NCI-H187 (cell line): ENCODE measurements around the gene QRICH1.

Experiments
- DNase-seq, 2 experiments: peaks; one replicate each; lab custom pipeline; 2025; lab: John Stamatoyannopoulos, UW

QRICH1 gene

DNA sequence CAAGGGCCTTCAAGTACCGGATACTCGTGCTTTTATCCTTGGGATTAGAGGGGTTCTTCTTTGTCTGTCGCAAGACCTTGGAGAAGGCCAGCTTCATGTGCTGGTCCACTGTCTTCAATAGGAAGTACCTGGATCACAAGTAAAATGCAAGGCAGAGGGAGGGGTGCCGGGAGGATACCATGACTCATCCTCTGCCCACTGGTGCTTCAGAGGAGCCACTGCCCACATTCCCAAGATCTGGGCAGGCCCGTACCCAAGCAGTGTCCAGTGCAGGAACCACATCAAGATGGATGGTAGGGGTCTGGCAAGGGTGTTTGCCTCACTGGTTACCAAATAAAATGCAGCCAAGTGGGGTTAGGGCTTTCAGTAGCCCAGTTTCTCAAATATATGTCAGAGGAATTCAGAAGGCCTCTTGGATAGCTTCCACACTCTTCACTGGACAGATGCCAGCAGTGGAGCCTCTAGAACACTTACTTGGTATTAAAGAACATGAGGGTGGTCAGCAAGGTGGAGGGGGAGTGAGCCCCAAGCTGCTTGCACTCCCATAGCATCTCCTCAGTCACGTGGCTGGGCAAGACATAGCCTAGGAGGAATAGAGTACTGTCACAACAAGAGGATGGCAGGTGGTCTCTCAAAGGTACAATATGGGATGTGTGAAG lies 61.1 kb downstream of the QRICH1 start:
- no peak for DNase-seq

DNA sequence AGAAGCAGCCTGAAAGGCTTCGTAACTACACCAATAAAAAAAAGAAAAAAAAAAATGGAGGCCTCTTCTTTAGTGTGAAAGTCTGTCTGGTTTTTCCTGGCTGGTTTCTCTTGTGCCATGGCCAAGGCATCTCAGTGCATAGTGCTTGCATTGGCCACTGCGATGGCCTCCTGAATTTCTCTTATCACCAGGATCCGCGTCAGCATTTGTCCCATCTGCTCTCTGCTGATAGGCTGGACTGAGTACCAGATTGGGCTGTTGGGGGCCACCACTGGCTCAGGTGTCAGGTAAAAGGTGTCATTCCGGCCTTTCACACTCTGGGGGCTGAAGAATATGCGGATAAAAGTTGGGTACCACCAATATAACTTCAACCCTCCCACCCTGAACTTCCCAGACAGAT lies 63.5 kb downstream of the QRICH1 start:
- no peak for DNase-seq

DNA sequence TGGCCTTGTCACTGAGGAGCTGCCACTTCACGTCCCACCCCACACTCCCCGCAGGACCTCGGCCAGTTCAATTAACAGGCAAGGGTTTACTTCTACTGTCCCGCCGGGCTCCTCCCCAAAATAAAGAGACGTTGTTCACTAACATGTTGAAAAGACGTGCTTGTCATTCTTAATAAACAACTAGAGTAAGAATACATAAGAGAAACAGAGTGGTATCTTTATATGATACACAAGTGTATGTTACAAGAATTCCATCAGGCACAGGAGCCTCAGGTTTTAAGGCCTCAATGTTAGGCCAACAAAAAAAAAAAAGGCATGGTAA lies 64.3 kb downstream of the QRICH1 start:
- no peak for DNase-seq

DNA sequence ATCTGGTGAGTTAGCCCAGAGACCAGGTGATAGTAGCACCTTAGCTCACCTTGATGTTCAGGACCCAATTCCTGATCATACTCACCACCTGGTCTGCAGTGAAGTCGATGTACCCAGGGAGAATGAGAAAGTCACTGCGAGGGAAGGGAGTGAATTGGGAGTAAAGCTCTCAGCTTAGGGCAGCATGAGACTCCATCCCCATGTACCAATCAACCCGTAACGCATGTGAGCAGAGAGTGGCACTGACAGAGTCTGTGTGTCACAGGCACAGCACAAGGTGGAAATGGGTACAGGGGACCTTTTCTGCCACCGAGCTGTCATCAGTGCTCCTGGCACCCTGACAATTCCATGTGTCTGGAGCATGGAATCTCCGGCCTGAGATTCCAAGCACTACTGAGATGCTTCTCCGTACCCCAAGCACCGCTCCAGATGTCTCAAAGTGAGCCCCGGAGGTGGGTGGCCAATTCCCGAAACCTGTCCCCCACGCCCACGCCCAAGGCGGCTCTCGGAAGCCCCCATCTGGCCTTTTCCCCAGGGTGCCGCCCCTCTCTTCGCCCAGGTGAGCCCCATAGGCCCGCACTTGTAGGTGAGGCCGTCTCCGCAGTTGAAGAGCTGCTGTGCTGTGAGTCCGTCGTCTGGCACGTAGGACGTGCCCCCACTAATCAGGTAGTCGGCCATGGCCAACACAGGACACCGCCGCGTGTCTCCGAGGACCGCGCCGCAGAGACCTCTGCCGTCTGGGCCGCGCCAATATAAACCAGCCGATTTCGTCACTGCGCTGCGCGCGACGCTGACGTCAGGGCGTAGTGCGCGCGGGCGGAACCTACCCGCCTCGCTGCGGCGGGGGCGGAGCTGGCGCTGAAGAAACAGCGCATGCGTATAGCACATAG lies 65.0 kb downstream of the QRICH1 start, which contains the start of gene IMPDH2:
TSS of gene IMPDH2 (minus strand) at position 726 of the 890 bp plus-strand sequence. CDS start at position 678, 48 bp downstream.
- peak; percentile 59 to 71 for DNase-seq

DNA sequence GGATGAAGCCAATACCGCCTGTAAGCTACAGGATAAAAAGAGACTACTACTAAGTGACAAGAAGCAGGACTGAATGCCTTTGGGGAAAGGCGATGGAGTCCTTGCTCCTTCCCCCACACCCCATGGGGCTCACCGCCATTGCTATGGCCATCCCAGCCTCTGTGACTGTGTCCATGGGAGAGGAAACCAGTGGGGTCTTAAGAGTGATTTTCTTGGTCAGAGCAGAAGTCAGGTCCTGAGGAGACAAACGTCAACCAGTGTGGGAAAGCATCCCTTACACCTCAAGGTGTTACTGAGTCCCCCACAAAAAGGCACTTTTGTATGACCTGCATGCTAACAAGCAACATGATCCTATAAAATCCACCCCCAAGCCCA lies 65.6 kb downstream of the QRICH1 start:
- DNase-seq = no peak

DNA sequence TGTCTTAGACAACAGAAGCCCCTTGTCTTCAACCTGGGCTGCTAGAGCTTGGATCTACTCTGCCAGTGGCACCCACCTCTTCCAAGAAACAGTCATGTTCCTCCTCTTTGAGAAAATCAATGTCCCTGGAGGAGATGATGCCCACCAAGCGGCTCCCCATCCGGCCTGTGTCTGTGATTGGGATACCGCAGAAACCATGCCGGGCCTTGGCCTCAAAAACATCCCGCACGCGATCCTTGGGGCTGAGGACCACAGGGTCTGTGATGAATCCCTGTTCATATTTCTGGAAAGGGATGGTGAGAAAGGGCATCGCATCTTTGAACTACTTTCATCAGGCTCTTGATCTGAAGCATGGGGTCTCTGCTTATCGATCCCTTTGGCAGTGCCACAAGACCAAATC lies 66.2 kb downstream of the QRICH1 start:
- no peak for DNase-seq

DNA sequence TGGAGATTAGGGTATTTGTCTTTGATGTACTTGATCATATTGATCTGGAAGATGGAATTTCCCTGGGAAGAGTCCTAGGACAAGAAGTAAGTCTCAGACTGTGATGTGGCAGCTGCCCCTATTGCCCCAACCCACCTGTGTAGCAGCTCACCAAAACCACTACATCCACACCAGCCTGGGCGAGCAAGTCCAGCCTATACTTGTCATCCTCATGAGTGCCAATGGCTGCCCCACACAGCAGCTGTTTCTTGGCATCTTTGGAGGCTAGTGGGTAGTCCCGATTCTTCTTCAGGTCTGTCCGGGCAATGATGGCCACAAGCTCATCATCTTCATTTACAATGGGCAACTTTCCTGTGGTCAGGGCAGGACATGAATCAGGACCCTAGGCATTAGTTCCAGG lies 67.3 kb downstream of the QRICH1 start:
- no peak for DNase-seq

DNA sequence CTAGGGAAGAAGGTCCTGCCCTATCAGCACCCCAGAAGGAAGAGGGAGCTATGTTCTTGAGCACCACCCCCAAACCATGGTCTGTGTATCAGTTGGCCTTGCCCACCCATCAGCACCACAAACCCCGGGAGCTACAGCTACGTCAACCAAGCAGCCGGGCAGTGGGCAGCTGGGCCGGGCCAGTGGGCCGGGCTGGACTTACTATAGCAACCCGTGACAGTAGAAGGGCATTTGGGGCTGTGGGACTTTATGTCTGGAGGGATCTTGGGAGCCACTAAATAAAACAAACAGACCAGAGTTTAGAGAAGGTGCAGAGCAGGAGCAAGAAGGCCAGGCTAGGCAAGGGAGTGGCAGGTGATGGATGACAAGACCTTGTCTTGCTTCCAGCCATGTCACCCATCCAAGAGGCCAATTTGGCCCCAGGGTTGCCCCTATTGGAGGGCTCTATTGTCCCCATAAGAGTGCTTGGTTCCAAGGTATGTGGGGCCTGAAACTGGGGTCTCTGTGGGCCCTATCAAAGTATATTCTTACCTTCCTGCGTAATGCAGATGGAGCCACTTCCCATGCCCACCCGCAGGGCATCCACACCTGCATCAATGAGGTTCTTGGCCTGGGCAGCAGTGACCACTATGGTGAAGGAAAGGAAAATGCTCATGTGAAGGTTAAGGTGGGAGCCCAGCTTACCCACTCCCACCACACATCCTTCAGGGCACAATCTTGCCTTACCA lies 67.9 kb downstream of the QRICH1 start:
- DNase-seq = no peak

DNA sequence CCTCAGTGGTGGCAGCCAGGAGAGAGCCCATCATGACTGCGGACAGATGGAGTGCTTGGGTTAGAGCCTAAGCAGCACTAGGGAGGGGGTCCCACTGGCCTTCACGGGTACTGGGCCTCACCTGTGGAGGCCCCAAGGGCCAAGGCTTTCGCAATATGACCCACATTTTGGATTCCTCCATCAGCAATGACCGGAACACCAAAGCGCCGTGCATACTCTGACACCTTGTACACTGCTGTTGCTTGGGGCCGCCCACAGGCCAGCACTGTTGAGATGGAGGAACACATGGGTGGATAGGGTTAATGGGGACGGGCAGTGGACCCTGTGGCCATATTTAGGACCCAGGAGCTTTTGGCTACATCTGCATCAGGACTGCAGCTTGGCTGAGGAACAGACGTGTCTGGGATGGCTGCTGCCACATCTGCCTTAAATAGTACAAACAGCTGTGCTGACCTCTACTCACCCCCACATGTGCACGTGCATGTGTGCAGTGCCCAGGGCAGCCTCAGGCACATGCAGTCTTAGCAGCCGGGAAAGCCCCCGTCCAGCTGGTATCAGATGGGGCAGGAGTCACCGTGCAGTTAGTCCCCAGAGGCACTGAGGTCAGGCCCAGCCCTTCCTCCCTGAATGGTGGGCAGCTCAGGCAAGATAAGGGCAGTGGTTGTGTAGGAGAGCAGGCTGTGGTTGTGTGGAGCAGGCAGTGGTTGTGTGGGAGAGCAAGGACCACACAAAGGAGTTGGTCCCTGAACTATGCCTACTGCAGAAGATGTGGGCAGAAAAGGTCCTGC lies 68.7 kb downstream of the QRICH1 start:
- no peak for DNase-seq

DNA sequence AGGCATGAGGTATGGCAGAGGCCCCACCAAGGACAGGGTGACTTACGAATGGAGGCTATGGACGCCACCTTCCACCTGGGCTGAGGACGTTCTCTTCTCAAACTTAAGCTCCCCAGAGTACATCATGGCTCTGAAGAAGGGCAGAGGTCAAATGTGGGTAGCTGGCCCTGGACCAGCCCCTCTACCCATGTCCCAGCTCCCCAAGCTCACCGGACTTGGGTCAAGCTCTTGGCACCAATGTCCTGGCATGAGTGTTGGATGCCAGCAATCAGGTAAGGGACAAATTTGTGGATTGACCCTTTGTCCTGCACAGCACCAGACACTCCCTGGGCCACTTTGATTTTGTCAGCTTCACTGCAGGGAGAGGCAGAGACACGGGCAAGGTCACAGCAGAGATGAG lies 69.4 kb downstream of the QRICH1 start:
- DNase-seq = no peak

DNA sequence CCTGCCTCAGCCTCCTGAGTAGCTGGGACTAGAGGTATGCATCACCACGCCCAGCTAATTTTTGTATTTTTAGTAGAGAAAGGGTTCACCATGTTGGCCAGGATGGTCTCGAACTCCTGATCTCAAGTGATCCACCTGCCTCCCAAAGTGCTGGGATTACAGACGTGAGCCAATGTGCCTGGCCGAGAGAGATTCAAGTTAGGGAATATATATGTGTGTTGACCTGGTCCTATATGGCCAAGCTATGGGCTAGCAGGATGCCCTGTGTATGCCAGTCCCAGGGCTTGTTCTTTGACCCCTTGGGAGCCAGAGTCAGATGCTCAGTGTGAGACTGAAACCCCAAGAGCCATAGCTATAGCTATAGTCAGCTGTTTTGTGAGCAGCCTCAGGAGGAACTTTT lies 70.1 kb downstream of the QRICH1 start:
- no peak for DNase-seq

DNA sequence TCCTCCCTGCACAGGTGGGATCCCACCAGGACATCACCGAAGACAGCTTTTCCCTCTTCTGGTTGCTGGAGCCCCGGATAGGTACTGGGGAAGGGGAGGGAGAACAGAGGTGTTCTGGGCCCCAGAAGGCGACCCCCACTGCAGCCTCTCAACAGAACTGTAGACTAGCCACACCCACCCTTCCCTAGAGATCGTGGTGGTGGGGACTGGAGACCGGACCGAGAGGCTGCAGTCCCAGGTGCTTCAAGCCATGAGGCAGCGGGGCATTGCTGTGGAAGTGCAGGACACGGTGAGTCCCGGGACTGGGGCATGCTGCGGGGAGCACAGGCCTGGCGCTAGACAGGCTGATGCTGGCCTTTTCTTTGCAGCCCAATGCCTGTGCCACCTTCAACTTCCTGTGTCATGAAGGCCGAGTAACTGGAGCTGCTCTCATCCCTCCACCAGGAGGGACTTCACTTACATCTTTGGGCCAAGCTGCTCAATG lies 71.1 kb downstream of the QRICH1 start:
- DNase-seq = no peak

DNA sequence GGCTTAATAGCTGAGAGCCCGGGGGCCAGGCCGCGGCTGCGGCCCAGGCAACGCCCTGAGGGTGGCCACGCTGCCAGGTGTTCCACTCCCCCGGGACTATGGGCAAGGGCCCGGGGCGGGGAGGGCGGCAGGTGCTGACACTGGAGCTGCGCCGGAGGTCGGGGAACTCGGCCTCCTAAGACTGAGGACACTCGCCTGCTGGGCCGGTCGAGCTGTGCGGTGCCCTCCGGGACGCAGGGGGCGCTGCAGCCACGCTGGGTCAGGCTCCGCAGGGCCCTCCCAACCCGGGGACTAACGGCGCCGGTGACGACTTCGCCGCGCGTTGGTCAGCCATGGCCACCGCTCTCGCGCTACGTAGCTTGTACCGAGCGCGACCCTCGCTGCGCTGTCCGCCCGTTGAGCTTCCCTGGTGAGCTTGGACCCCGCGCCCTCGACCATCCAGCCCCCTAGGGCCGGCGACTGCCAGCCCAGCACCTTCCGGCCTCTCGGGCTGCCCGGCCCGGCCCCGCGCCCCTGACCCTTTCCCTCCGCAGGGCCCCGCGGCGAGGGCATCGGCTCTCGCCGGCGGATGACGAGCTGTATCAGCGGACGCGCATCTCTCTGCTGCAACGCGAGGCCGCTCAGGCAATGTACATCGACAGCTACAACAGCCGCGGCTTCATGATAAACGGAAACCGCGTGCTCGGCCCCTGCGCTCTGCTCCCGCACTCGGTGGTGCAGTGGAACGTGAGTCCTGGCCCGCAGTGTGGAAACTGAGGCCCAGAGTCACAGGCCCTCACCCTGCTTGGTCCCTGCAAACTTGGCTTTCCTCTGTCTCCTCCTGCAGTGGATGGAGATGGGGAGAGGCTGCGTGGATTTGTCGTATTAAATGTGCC lies 71.8 kb downstream of the QRICH1 start, which contains the start of gene NDUFAF3:
TSS of gene NDUFAF3 (plus strand) at position 309 of the 875 bp plus-strand sequence. CDS start at position 333, 24 bp downstream.
- peak; percentile 86 to 89 for DNase-seq

DNA sequence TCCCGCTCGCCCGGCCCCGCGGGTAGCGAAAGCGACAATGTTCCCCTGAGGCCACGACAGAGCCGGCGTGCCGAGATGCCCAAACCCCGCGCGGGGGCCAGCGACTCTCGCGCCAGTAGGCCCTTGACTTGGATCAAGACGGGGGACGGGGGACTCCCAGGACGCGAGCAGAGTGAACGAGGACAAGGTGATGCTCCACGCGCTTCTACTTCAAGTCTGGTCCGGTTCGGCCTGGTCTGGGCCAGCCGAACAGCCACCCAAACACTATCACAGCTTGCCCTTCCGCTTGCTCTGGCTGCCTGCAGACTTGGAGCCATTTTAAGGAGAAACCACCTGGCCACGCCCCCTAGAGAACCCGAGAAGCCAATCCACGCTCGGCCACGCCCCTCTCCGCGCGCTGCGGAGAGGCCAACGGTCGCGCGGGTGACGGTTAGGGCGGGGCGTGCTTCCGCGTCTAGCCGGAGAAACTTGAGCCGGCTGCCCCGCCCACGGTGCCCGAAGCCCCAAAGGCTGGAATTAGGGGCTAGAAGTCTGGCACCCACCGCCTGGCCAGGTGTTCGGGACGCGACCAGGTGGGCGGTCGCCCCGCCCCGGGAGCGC lies 72.6 kb downstream of the QRICH1 start:
- peak; percentile 89 to 93 for DNase-seq

DNA sequence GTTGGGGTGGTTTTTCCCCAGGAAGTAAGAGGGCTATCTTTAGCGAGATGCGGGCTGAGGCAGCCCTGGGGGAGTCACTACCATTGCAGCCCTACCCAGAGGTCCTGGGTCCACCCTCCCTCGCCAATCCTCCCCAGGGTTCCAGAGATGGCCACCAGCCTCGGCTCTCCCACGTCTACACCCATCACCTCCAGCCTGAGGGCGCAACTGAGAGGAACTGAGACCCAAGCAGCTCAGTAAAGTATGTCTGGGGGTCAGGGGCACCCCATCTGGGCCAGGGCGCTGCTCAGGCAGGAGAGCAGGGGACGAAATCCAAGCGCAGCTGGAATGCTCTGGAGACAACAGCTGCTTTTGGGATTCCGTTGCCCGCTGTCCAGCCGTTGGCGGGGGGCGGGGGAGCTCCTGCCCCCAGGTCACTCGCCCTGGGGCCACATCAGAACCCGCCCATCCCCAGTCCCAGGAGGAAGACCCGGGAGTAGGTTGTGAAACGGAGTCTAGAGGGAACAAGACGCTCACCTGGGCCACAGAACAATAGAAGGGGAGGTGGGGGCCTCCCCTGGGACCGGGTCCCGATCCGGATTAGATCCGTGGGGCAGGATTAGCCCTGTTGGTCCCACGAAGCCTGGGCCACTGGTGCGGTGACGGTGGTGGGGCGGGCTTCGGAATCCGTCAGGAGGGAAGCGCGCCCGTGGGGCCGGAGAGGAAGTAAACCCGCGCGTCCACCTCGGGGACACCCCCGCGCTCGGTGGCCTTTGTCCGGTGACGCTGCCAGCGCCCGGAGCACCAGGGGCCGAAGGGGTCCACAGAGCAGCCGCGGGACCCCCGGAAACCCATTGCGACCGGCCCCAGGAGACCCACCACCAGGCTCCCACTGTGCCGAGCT lies 73.3 kb downstream of the QRICH1 start:
- no peak for DNase-seq

DNA sequence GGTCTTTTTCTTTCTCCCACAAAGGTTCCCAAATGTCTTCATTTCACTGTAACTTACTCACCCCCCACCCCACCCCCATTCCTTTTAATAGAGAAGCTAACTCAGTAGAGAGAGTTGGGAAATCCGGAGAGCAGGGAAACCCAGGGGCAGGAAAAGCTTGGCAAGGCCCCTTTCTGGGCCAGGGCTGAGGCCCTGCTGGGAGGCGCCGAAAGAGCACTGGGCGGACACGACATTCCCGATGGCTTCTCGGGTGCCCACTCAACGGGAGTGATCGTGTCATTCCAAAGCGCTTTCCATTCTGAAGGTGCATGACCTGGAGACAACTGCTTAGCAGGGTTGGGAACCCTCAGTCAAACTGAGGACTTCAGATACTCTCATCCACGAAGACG lies 73.9 kb downstream of the QRICH1 start:
- no peak for DNase-seq

DNA sequence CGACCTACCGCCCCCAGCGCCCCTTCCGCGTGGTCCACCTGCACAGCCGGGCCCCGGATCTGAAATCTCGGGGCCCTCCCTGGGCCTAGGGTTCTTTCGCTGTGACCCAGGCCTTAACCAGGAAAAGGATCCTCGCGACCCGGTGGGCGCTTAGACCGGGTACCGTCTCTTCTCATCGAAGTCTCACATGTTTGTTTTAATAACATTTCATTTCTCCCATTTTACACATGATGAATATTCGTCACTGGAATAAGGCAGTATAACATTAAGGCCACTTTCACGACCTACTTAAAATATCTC lies 75.2 kb downstream of the QRICH1 start:
- DNase-seq = no peak

DNA sequence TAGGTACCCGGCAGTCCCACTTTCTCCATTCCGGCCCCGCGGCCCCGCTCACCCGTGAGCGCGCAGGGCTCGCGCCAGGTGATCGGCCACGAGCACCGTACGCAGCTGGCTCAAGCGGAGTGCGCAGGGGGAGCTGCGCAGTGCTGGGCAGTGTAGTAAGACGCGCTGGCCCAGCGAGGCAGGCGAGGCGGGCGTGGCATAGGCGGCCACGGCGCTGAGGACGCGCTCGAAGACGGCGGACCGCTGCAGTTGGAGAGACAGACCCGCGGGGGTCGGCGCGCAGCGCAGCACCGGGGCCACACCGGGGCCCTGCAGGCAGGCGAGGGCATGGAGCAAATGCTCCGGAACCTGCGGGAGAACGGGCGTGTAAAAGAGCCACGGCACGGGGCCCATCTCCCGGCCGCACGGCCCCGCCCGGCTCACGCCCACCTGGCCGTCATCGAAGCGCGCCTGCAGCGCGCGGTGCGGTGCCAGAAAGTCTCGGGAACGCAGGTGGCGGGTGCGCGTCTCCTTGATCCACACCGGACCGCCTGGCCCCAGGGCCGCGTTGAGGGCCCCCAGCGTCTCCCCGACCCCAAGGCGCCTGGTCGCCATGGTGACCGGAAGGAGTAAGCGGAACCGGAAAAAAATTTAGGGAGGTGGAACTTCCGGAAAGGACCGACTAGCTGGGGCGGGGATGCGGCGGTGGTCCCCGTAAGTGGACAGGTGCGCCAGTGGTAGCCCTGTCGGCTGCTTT lies 75.7 kb downstream of the QRICH1 start, which contains the start of gene DALRD3:
TSS of gene DALRD3 (minus strand) at position 610 of the 736 bp plus-strand sequence. CDS start at position 594, 16 bp downstream.
- DNase-seq = peak in 1 of 2 experiments; percentile 39
